Caco-2 (cell line): Measurements from ENCODE around the gene MYRF. TPM values are rescaled to one million over a fixed set of nuclear protein-coding genes. Genes with fewer than 3 reads are reported as not detected.

Experiments used
- BruUV-seq: library from RNA; stranded (reverse); fragments of 400-500 nt; replicated peaks from 2 replicates; lab custom pipeline; 2021; lab: Mats Ljungman, UMichigan
- CTCF ChIA-PET: fragments of 300-600 bp; sonication (Branson Sonifier 250); formaldehyde crosslinking; loops from one replicate; lab custom pipeline; 2022; ENCODE audit warnings: antibody characterized with exemption; lab: Charles Lee
- POLR2A ChIA-PET: fragments of 300-600 bp; sonication (Branson Sonifier 250); formaldehyde crosslinking; loops from one replicate; lab custom pipeline; 2022; ENCODE audit warnings: antibody characterized with exemption; lab: Charles Lee
- DNase-seq, 2 experiments: peaks; one replicate each; pipeline versions ENCODE4 v3.0.0 to v3.0.0-alpha.2; 2020 to 2022
- H3K27me3 ChIP-seq: replicated peaks from 2 replicates; pipeline ENCODE4 v1.6.0; 2011; ENCODE audit warnings: low read length; ENCODE audit not compliant: control insufficient read depth, insufficient read depth
- H3K36me3 ChIP-seq: 2 replicates; pipeline ENCODE4 v1.5.1; 2011; ENCODE audit warnings: low read length; ENCODE audit not compliant: control insufficient read depth, insufficient read depth
- H3K4me1 ChIP-seq: fragments of 250-450 bp; sonication (Bioruptor Pico); 2 replicates; pipeline ENCODE4 v1.5.1; 2020; ENCODE audit warnings: mild to moderate bottlenecking
- H3K4me3 ChIP-seq: 2 replicates; pipeline ENCODE4 v1.5.1; 2011; ENCODE audit warnings: low read depth, mild to moderate bottlenecking, control low read depth, low read length
- H3K9me3 ChIP-seq: fragments of 250-450 bp; sonication (Bioruptor Pico); 2 replicates; pipeline ENCODE4 v1.5.1; 2020; ENCODE audit warnings: mild to moderate bottlenecking, moderate library complexity
- H3K27ac Mint-ChIP-seq: one replicate; pipeline ENCODE4 v1.8.0; 2022; ENCODE audit warnings: mixed read lengths; ENCODE audit not compliant: unreplicated experiment
- H3K27me3 Mint-ChIP-seq: one replicate; pipeline ENCODE4 v1.8.0; 2022; ENCODE audit warnings: mixed read lengths; ENCODE audit not compliant: insufficient read depth, unreplicated experiment
- H3K36me3 Mint-ChIP-seq: one replicate; pipeline ENCODE4 v1.8.0; 2022; ENCODE audit warnings: mild to moderate bottlenecking, mixed read lengths; ENCODE audit not compliant: insufficient read depth, unreplicated experiment
- H3K4me1 Mint-ChIP-seq: one replicate; pipeline ENCODE4 v1.8.0; 2022; ENCODE audit warnings: low read depth, mixed read lengths; ENCODE audit not compliant: unreplicated experiment
- H3K4me3 Mint-ChIP-seq: one replicate; pipeline ENCODE4 v1.8.0; 2022; ENCODE audit warnings: mild to moderate bottlenecking, moderate library complexity, mixed read lengths; ENCODE audit not compliant: unreplicated experiment
- H3K9me3 Mint-ChIP-seq: one replicate; pipeline ENCODE4 v1.8.0; 2022; ENCODE audit warnings: mixed read lengths; ENCODE audit not compliant: unreplicated experiment
- CTCF ChIP-seq, 2 experiments: fragments of 200-600 bp in 1 of 2; IDR thresholded peaks; 1 replicate in 1 of 2; 2 replicates in 1 of 2; pipeline versions ENCODE4 v1.5.1 to v1.8.0; 2011 to 2022; ENCODE audit warnings: antibody characterized with exemption in 1 of 2, control low read depth in 1 of 2, inconsistent platforms in 1 of 2, low read depth in 1 of 2, low read length in 1 of 2, mild to moderate bottlenecking in 1 of 2, moderate library complexity in 1 of 2; ENCODE audit not compliant: insufficient read depth in 1 of 2, severe bottlenecking in 1 of 2, unreplicated experiment in 1 of 2
- intact Hi-C: fragments of 100-400 bp; cut with micrococcal nuclease; formaldehyde crosslinking; loops from one replicate; pipeline ENCODE4 v1.10.0; 2022; ENCODE audit not compliant: unreplicated experiment
- total RNA-seq: library from RNA; stranded (reverse); gene quantifications from 2 replicates; pipeline ENCODE4 v1.2.3, GENCODE V29; 2022

Gene MYRF
- total RNA-seq, 1 experiment from 2014 or later = 169 TPM

GRCh38 chr11:61756147-61756451, 3.7 kb downstream of the MYRF start:
- Mint-ChIP-seq H3K4me1 (peaks cover 37% of the 10 kb centered on the region), H3K27ac (peak overlapping the region; percentile 94), H3K27me3 (no peaks in the 10 kb centered on the region), H3K4me3 (peak overlapping the region; percentile 71), H3K9me3 (no peaks in the 10 kb centered on the region), H3K36me3 (peaks cover 42% of the 10 kb centered on the region)
- ChIA-PET POLR2A (no interaction called here), CTCF (interaction anchor here (2.3 to 6.0 kb wide), 2 partner anchors 8 to 14 kb away, joined by 6 to 55 read pairs; no protein-coding TSS in a partner anchor)
- Histone ChIP-seq H3K4me1 (peaks cover 72% of the 10 kb centered on the region), H3K27me3 (no peaks in the 10 kb centered on the region), H3K36me3 (no peaks in the 10 kb centered on the region; the same call in 1 of the 2 replicates), H3K4me3 (peak overlapping the region; percentile 18; the same call in 1 of the 2 replicates), H3K9me3 (no peaks in the 10 kb centered on the region)
- no peak for TF ChIP-seq CTCF (IDR thresholded peaks at IDR 0.05; ENCODE audit: insufficient read depth in 1 of 2, low read depth in 1 of 2, low read length in 1 of 2, severe bottlenecking in 1 of 2, unreplicated experiment in 1 of 2)
- intact Hi-C loops = loop anchor here (1.0 kb wide), 1 partner anchor 13 kb away; no protein-coding TSS in a partner anchor
- no TSS peak for BruUV-seq
- DNase-seq = no peak

GRCh38 chr11:61756452-61757212, 4.2 kb downstream of the MYRF start:
- Histone ChIP-seq H3K9me3 (no peaks in the 10 kb centered on the region), H3K4me3 (peak overlapping the region; percentile 18; the same call in 1 of the 2 replicates), H3K4me1 (peaks cover 68% of the 10 kb centered on the region), H3K27me3 (no peaks in the 10 kb centered on the region), H3K36me3 (no peaks in the 10 kb centered on the region; the same call in 1 of the 2 replicates)
- BruUV-seq = TSS peak; percentile 71
- H3K4me1 Mint-ChIP-seq = peaks cover 37% of the 10 kb centered on the region
- DNase-seq = peak; percentile 88 to 93
- H3K36me3 Mint-ChIP-seq = peaks cover 42% of the 10 kb centered on the region
- intact Hi-C loops = loop anchor here (1.0 kb wide), 2 partner anchors 13 to 36 kb away; partner anchors contain the start of genes FEN1 and TMEM258
- H3K9me3 Mint-ChIP-seq = no peaks in the 10 kb centered on the region
- H3K4me3 Mint-ChIP-seq = peak overlapping the region; percentile 71
- no peak for TF ChIP-seq CTCF (IDR thresholded peaks at IDR 0.05; ENCODE audit: insufficient read depth in 1 of 2, low read depth in 1 of 2, low read length in 1 of 2, severe bottlenecking in 1 of 2, unreplicated experiment in 1 of 2)
- H3K27me3 Mint-ChIP-seq = no peaks in the 10 kb centered on the region
- POLR2A ChIA-PET = interaction anchor here (0.5 to 1.1 kb wide), 4 partner anchors 9 to 71 kb away, joined by 3 to 9 read pairs (median 4); partner anchors contain the start of gene FADS2
- H3K27ac Mint-ChIP-seq = peak overlapping the region; percentile 94
- CTCF ChIA-PET = interaction anchor here (0.9 to 6.0 kb wide), 6 partner anchors 9 to 31 kb away, joined by 3 to 55 read pairs (median 8); no protein-coding TSS in a partner anchor

- Histone ChIP-seq H3K9me3 (no peaks in the 10 kb centered on the region), H3K36me3 (no peaks in the 10 kb centered on the region; the same call in 1 of the 2 replicates), H3K4me3 (no peak overlapping the region), H3K4me1 (peaks cover 69% of the 10 kb centered on the region), H3K27me3 (no peaks in the 10 kb centered on the region)
- Mint-ChIP-seq H3K9me3 (no peaks in the 10 kb centered on the region), H3K4me1 (peaks cover 37% of the 10 kb centered on the region), H3K27ac (peak overlapping the region; percentile 94), H3K27me3 (no peaks in the 10 kb centered on the region), H3K36me3 (peaks cover 42% of the 10 kb centered on the region), H3K4me3 (peak overlapping the region; percentile 71)
- no peak for DNase-seq
- CTCF ChIA-PET = interaction anchor here (0.6 to 6.0 kb wide), 7 partner anchors 10 to 34 kb away, joined by 3 to 55 read pairs (median 6); no protein-coding TSS in a partner anchor
- intact Hi-C loops = loop anchor here (1.0 kb wide), 1 partner anchor 35 kb away; the partner anchor contains the start of genes FEN1 and TMEM258
- POLR2A ChIA-PET = interaction anchor here (0.5 to 1.1 kb wide), 4 partner anchors 10 to 70 kb away, joined by 3 to 9 read pairs (median 4); partner anchors contain the start of gene FADS2
- no TSS peak for BruUV-seq
- TF ChIP-seq CTCF (IDR thresholded peaks at IDR 0.05; ENCODE audit: insufficient read depth in 1 of 2, low read depth in 1 of 2, low read length in 1 of 2, severe bottlenecking in 1 of 2, unreplicated experiment in 1 of 2) = no peak
Measured at GRCh38 chr11:61757213-61757862, 4.9 kb downstream of the MYRF start.
